ENCODE data around the gene WNT7A.

Gene WNT7A

DNA sequence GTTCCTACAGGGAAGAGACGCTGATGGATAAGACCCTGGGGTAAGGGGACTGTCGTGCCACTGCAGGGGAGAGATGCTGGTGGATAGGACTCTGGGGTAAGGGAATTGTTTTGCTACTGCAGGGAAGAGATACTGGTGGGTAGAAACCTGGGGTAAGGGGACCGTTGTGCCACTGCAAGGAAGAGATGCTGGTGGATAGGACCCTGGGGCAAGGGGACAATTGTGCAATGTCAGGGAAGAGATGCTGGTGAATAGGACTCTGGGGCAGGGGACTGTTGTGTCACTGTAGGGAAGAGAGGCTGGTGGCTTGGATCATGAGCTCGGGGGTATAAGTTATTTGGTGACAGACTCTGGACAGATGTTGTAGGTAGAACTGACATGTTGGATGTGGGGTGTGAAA is 37.6 kb downstream of the WNT7A start:
- DNase-seq (ENCODE audit: low read depth) = no peak
- H3K4me3 ChIP-seq (ENCODE audit: low read depth, low read length) = no peak overlapping the region
- in situ Hi-C loops (cut with HindIII; ENCODE audit: low sequenced_read_pairs) = no loop called here
- no peak for TF ChIP-seq CTCF (IDR thresholded peaks at IDR 0.05; ENCODE audit: low read depth, low read length, missing control alignments)

- in situ Hi-C loops (cut with HindIII; ENCODE audit: low sequenced_read_pairs) = no loop called here
- TF ChIP-seq CTCF (IDR thresholded peaks at IDR 0.05; ENCODE audit: low read depth, low read length, missing control alignments) = no peak
- DNase-seq (ENCODE audit: low read depth) = no peak
- H3K4me3 ChIP-seq (ENCODE audit: low read depth, low read length) = no peak overlapping the region
Observed at GRCh38 chr3:13841826-13842225, 38.0 kb downstream of the WNT7A start.

DNA sequence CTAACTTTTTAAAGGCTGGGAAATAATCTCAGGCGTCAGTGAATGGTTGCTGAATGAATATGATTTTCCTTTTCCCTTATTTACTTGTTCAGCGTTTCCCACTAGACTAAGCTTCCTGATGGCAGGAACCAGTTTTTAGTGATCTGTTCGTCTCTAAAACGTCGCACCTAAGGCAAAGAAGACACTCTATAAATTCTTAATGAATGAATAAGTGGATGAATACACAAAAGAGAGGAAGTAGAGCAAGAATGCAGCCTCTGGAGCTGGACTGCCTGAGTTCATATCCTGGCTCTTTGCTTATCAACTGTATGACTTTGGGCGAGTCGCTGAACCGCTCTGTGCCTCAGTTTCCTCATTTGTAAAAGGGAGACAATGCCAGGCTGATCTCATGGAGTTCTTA is 38.7 kb downstream of the WNT7A start:
- in situ Hi-C loops (cut with HindIII; ENCODE audit: low sequenced_read_pairs) = no loop called here
- no peak overlapping the region for H3K4me3 ChIP-seq (ENCODE audit: low read depth, low read length)
- DNase-seq (ENCODE audit: low read depth) = no peak
- no peak for TF ChIP-seq CTCF (IDR thresholded peaks at IDR 0.05; ENCODE audit: low read depth, low read length, missing control alignments)

DNA sequence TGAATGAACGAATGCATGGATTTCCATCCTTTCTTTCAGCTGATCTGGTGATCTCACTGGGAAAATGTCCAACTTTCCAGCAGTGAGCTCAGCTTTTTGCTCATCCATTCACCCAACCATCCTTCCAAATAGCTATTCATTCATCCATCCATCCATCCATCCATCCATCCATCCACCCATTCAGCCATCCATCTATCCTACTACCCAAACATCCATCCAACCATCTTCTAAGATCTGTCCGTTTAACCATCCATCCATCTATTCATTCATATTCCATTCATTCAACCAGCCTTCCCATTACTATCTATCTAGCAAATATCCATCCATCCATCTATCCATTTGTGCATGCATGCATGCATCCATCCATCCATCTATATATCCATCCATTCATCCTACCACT is 39.4 kb downstream of the WNT7A start:
- DNase-seq (ENCODE audit: low read depth) = no peak
- H3K4me3 ChIP-seq (ENCODE audit: low read depth, low read length) = no peak overlapping the region
- in situ Hi-C loops (cut with HindIII; ENCODE audit: low sequenced_read_pairs) = no loop called here
- no peak for TF ChIP-seq CTCF (IDR thresholded peaks at IDR 0.05; ENCODE audit: low read depth, low read length, missing control alignments)

GRCh38 chr3:13839726-13840340 is 40.0 kb downstream of the WNT7A start:
- in situ Hi-C loops (cut with HindIII; ENCODE audit: low sequenced_read_pairs) = no loop called here
- no peak overlapping the region for H3K4me3 ChIP-seq (ENCODE audit: low read depth, low read length)
- no peak for TF ChIP-seq CTCF (IDR thresholded peaks at IDR 0.05; ENCODE audit: low read depth, low read length, missing control alignments)
- DNase-seq (ENCODE audit: low read depth) = no peak

- DNase-seq (ENCODE audit: low read depth) = no peak
- no peak for TF ChIP-seq CTCF (IDR thresholded peaks at IDR 0.05; ENCODE audit: low read depth, low read length, missing control alignments)
- H3K4me3 ChIP-seq (ENCODE audit: low read depth, low read length) = no peak overlapping the region
- in situ Hi-C loops (cut with HindIII; ENCODE audit: low sequenced_read_pairs) = no loop called here
Observed at GRCh38 chr3:13839253-13839652, 40.6 kb downstream of the WNT7A start.
